Measurements from ENCODE around the gene ZSCAN12.
"Not testable (repeated sequence)": the region's sequence is repeated elsewhere in the genome, so short reads cannot be mapped to it uniquely, and the experiment has no call there.

Gene ZSCAN12

DNA sequence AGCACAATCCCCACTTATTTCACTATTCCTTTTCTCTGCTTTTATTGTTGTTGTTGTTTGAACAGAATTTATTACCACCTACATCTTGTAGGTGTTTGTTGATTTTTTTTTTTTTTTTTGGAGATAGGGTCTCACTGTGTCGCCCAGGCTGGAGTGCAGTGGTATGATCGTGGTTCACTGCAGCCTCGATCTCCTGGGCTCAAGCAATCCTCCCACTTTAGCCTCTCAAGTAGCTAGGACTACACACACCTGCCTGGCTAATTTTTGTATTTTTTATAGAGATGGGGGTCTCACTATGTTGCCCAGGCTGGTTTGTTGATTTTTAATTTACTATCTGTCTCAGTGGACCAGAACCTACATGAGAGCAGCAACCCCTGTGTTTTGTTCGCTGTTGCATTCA lies 3.6 kb downstream of the ZSCAN12 start:
- no peak for DNase-seq (ENCODE audit: extremely low read depth in 1 of 2, low read depth in 1 of 2)

DNA sequence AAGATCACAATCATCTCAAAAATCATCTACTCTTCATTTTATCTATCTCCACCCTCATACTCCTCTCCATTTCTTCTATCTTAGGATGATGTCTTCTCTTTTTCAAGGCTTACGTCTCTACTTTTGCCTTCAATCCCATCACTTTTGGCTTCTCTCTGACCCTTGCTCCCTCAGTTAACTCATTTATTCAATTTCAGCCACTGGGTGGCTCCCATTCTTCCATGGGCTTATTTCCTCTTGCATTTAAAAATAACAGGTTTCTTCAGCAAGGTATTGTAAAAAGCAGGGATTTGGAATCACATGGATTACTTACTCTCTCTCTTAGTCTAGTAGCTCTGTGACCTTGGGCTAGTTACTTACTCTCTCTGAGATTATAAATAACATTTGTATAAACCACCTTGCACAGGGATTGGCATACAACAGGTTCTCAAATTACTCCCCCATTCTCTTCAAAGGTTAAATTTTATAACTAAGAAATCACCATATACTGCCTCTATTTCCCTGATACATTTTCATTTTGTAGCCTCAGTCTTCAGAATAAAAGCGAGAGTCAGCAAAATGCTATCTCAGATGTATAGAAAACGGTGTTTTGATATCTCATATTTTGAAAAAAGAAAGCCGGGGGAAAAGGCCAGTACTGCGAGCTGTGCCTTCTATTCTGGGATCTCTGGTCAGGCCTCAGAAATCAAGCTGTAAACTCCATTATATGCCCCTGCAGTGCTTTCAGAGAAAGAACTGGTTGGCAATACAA lies 5.5 kb downstream of the ZSCAN12 start:
- no peak for DNase-seq (ENCODE audit: extremely low read depth in 1 of 2, low read depth in 1 of 2)

GRCh38 chr6:28390688-28391087 lies 8.9 kb downstream of the ZSCAN12 start:
- no peak for DNase-seq (ENCODE audit: extremely low read depth in 1 of 2, low read depth in 1 of 2)

GRCh38 chr6:28384143-28384533 lies 15.4 kb downstream of the ZSCAN12 start:
- DNase-seq (ENCODE audit: extremely low read depth in 1 of 2, low read depth in 1 of 2): no peak

DNA sequence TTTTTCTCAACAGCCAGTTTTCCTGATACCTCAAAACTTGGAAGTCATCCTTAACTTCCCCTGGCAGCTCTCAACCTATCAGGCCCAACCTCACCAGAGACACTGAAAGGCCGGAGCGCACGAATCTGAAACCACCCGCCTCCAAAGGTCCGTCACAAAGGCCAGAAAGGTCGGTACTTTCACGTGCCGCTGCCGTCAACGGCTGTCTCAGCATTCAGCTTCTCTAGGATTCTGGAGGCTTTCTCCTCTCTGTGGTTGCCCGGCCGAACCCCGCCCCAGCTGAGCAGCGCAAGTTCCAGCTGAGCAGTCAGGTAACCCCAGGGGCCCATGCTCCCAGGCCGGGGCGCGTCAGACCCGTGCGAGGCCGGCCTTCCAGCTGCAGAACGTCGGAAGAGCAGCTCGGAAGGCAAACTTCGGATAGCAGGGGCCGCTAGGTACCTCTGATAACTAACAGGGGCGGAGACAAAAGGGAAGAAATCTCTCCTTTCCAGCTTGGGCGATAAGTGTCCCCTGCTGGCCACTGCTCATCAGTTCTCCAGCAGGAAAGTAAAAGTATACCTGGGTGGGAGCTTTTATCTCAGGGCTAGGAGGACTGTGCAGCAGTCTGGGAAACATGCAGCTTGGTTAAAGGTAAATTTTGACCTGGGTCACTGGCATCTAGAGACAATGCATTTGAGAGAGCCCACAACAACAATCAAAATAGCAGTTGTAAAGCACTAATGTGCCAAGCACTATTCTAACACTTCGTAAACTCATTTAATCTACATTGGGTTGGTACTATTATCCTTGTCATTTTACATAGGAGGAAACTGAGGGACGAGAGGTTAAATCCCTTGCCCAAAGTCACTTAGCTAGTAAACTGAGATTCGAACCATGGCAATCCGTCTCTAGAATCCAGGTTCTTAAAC lies 16.1 kb downstream of the ZSCAN12 start:
- peak; percentile 7 to 10 for DNase-seq (ENCODE audit: extremely low read depth in 1 of 2, low read depth in 1 of 2)

GRCh38 chr6:28380381-28380780 lies 19.2 kb downstream of the ZSCAN12 start:
- no peak for DNase-seq (ENCODE audit: extremely low read depth in 1 of 2, low read depth in 1 of 2)

DNA sequence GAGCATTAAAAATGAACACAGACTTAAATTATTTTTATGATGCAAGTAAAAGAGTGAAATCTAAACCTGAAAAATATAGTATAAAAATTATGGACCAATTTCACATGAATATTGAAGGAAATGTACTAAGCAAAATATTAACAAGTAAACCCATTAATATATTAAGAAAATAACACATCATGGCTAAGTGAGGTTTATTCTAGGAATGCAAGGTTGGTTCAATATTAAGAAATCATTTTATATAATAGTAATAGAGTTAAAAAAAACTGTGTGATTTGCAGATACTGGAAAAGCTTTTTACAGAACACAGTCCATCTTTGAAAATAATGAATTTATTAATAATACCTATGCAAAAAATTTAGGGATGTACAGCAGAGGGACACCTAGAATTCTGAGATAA lies 20.9 kb downstream of the ZSCAN12 start:
- DNase-seq (ENCODE audit: extremely low read depth in 1 of 2, low read depth in 1 of 2): no peak

- no peak for DNase-seq (ENCODE audit: extremely low read depth in 1 of 2, low read depth in 1 of 2)
Measured at GRCh38 chr6:28377879-28378278, 21.7 kb downstream of the ZSCAN12 start.

GRCh38 chr6:28373925-28374324 lies 25.6 kb downstream of the ZSCAN12 start:
- no peak for DNase-seq (ENCODE audit: extremely low read depth in 1 of 2, low read depth in 1 of 2)

DNA sequence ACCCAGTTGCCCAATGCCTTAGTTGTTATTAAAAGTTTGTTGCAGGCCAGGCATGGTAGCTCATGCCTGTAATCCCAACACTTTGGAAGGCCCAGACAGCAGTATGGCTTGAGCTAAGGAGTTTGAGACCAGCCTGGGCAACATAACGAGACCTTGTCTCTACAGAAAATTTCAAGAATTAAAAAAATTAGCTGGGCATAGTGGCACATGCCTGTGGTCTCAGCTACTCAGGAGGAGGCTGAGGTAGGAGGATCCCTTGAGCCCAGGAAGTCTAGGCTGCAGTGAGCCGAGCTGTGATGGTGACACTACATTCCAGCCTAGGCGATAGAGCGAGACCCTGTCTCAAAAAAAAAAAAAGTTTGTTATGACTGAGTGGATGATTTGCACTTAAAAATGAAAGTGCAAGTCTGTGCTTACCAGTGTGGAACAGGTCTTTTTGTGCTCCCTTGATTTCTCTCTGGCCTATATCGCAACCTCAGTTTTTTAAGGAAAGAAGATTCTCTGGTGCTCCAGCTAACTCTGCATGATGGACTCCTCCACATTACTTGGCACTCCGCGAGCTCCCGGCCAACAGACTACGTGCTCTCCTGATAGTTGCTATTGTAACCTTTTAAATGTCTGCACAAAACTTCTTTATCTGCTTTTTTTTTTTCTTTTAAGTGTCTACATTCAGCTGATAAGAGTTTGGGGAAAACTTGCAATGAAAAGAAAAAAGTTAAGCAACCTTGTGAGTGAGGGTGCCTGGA lies 27.7 kb downstream of the ZSCAN12 start:
- DNase-seq (ENCODE audit: extremely low read depth in 1 of 2, low read depth in 1 of 2): no peak

DNA sequence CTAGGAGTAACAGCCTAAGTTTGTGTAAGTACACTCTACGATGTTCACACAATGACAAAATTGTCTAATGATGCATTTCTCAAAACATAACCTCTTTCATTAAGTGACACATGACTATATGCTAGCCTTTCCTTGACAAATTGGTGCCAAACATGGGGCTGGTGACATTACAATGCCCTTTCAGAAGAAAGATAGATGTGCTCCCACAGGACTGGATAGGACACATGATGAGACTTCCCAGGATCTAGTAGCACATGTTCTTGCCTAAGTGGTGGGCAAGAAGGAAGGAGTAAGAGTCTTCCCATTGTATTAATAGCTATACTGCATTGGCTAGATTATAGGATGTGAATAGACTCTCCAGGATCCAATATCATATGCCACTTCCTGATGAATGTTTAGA lies 28.3 kb downstream of the ZSCAN12 start:
- no peak for DNase-seq (ENCODE audit: extremely low read depth in 1 of 2, low read depth in 1 of 2)

DNA sequence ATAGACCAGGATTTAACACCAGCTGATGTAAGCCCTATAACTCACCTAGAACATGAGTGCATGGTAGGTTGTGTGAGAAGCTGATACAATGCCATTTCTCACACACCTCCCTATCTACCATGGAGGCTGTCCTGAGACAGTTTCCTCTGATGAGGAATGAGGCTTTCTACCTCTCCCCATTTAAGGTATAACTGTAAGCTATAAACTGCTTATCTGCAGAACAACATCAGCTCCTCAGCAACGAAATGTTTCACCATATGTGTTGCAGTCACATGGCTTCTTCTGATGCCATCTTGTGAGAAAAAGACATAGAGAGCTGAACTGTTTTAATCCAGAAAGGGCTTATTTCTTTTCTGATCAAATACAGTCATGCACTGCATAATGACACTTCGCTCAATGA lies 29.1 kb downstream of the ZSCAN12 start:
- no peak for DNase-seq (ENCODE audit: extremely low read depth in 1 of 2, low read depth in 1 of 2)

GRCh38 chr6:28369463-28369862 lies 30.1 kb downstream of the ZSCAN12 start:
- no peak for DNase-seq (ENCODE audit: extremely low read depth in 1 of 2, low read depth in 1 of 2)

- DNase-seq (ENCODE audit: extremely low read depth in 1 of 2, low read depth in 1 of 2): no peak
Measured at GRCh38 chr6:28368522-28368921, 31.0 kb downstream of the ZSCAN12 start.

DNA sequence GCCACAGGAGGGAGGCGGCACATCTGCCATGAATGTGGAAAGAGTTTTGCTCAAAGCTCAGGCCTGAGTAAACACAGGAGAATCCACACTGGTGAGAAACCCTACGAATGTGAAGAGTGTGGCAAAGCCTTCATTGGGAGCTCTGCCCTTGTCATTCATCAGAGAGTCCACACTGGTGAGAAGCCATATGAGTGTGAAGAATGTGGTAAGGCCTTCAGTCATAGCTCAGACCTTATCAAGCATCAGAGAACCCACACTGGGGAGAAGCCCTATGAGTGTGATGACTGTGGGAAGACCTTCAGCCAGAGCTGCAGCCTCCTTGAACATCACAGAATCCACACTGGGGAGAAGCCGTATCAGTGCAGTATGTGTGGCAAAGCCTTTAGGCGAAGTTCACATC lies 34.0 kb downstream of the ZSCAN12 start:
- not testable (repeated sequence) for DNase-seq (ENCODE audit: extremely low read depth in 1 of 2, low read depth in 1 of 2)

DNA sequence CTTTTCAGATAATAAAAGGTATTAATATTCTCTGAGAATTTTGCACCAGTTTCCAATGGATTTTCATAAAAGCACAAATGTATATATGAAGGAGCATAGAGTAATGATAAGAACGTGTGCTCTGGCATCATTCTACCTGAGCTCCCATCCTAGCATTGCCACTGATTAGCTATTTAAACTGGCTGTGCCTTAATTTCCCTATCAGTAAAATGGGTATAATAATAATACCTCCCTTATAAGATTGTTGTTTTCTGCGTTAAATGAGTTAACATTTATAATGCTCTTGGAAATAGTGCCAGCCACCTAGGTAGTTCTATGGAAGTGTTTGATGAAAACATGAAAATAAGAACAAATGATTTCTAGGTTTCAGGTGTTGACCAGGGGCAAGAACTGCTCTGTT lies 38.6 kb downstream of the ZSCAN12 start:
- no peak for DNase-seq (ENCODE audit: extremely low read depth in 1 of 2, low read depth in 1 of 2)

DNA sequence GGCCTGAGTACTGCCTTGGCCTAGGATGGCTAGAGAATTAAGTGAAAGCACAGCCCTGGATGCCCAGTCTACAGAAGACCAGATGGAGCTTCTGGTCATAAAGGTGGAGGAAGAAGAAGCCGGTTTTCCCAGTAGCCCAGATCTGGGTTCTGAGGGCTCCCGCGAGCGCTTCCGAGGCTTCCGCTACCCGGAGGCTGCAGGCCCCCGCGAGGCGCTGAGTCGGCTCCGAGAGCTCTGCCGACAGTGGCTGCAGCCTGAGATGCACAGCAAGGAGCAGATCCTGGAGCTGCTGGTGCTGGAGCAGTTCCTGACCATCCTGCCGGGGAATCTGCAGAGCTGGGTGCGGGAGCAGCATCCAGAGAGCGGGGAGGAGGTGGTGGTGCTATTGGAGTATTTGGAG lies 40.0 kb downstream of the ZSCAN12 start:
- not testable (repeated sequence) for DNase-seq (ENCODE audit: extremely low read depth in 1 of 2, low read depth in 1 of 2)

GRCh38 chr6:28357036-28357435 lies 42.5 kb downstream of the ZSCAN12 start:
- no peak for DNase-seq (ENCODE audit: extremely low read depth in 1 of 2, low read depth in 1 of 2)

DNA sequence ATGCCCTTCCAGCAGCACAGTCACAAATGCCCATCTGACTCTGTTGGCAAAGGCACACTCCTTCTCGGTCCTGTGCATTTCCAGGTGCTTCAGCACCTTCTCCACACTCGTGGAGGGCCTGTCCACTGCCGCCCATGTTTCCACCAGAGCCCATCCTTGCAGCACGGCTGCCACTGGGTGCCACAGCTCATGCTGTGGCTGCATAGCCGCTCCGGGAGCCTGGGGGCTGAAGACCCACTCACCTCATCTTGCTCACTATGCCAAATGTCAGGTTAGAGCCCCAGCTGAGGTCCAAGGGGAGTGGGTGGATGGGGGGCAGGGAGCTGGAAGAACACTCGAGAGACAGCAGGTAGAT lies 42.9 kb downstream of the ZSCAN12 start:
- no peak for DNase-seq (ENCODE audit: extremely low read depth in 1 of 2, low read depth in 1 of 2)

DNA sequence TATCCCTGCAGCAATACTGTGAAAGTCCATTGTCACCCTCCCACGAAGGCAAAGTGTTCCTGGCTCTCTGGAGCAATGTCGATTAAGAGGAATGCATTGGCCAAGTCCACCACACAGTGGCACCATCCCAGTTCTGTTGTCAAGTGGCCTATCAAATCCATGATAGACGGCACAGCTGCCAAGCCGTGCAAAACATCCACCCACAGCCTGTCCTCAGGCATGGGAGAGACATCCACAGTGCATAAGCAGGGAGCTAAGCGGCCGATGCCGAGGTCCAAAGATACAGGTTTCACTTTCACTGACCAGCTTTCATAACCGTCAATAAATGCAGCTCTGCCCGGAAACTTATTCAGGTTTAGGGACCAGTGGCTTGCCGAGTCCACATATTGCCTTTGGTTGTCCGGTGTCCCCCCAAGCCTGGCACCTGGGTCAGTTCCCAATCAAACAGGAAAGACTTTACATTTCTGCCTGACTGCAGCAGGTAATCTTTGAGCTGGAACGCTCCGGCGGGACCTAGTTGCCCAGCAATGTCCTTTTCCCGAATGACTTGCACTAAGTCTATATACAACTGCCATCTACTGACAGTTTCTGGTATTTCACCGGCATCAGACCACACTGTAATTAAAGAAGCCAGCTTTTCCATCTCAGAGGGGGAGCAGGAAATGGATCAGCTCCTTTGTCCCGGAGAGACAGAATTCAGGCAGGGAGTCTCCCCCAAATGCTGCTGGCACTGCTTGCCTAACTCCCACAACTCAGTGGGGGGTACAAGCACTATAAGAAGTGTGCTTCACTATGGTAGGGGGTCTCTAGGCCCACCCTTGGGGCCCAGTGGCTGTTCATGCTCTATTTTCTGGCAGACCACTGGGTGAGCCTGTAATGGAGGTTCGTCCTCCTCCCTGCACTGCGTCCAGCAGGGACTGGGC lies 43.5 kb downstream of the ZSCAN12 start:
- peak in 1 of 2 donors; percentile 41 for DNase-seq (ENCODE audit: extremely low read depth in 1 of 2, low read depth in 1 of 2)
